ENCODE results near the gene DDIT3. TPM values are rescaled to one million over a fixed set of nuclear protein-coding genes. Genes with fewer than 3 reads are reported as not detected.
A peak's percentile ranks its signal among the peaks of the same experiment; 100 is the strongest.

Gene DDIT3
- polyA plus RNA-seq, 3 donors: 9.3 to 163 (median 9.4) TPM

DNA sequence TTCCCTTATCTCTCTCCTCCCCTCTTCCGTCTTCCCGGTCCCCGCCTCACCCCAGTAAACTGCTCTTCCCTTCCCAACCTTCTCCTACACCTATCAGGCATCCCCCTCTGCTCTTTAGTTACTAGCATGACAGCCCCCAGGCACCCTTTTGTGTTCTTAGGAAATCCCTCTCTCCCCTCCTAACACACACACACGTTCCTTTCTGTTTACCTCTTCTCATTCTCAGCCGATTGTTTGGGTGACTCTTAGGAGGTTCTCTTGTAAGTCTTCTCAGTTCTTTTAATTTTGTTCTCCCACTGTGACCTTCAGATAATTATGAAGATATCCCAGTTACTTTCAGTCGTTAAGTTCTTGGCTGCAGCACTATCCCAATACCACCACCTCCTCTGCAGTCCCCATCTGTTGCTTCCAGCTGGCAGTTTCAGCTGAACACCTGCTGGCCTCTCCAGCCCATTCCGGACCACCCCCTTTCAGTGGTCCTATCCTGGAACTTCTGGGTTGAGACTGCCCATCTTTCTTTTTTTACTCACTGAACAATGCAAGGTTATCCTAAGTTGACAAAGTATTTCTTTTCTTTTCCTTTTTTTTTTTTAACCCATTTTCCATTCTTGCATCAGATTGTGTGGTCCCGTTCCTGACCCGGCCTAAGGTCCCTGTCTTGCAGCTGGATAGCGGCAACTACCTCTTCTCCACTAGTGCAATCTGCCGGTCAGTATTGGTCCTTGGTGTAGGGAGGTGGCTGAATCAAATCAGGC, 31.7 kb downstream of the DDIT3 start:
- TF ChIP-seq, protein P1, sequence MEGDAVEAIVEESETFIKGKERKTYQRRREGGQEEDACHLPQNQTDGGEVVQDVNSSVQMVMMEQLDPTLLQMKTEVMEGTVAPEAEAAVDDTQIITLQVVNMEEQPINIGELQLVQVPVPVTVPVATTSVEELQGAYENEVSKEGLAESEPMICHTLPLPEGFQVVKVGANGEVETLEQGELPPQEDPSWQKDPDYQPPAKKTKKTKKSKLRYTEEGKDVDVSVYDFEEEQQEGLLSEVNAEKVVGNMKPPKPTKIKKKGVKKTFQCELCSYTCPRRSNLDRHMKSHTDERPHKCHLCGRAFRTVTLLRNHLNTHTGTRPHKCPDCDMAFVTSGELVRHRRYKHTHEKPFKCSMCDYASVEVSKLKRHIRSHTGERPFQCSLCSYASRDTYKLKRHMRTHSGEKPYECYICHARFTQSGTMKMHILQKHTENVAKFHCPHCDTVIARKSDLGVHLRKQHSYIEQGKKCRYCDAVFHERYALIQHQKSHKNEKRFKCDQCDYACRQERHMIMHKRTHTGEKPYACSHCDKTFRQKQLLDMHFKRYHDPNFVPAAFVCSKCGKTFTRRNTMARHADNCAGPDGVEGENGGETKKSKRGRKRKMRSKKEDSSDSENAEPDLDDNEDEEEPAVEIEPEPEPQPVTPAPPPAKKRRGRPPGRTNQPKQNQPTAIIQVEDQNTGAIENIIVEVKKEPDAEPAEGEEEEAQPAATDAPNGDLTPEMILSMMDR (IDR thresholded peaks at IDR 0.05): no peak
- H3K27ac Mint-ChIP-seq: peak overlapping the region; percentile 83 to 97 (median 92)
- peaks cover 37 to 47% of the 10 kb centered on the region in 2 donors for H3K36me3 Mint-ChIP-seq
- peaks cover 11% of the 10 kb centered on the region for H4K20me1 ChIP-seq (ENCODE audit: insufficient read depth, low read length)
- H3K79me2 ChIP-seq (ENCODE audit: insufficient read depth, low read length): peaks cover 16% of the 10 kb centered on the region
- H3K4me1 Mint-ChIP-seq: peaks cover 21% of the 10 kb centered on the region
- H3K4me2 ChIP-seq (replicated peaks; ENCODE audit: extremely low read depth, low read length, poor library complexity, severe bottlenecking): peak overlapping the region; percentile 96
- WGBS (ENCODE audit: insufficient coverage): 3% methylated on average over 5 of the region's 11 CpGs
- peak overlapping the region; percentile 86 to 93 for H3K4me3 Mint-ChIP-seq
- no peak for DNase-seq
- H3K9me3 ChIP-seq (replicated peaks in 1 of 2; ENCODE audit: control insufficient read depth in 1 of 2, insufficient read depth in 1 of 2, low read length in 2 of 2): no peaks in the 10 kb centered on the region
- H2AFZ ChIP-seq (ENCODE audit: insufficient read depth, low read depth, low read length, poor library complexity, severe bottlenecking): peak overlapping the region; percentile 85
- no peaks in the 10 kb centered on the region for H3K27me3 ChIP-seq (ENCODE audit: control insufficient read depth in 2 of 2, insufficient read depth in 2 of 2, low read length in 2 of 2)
- H3K36me3 ChIP-seq (replicated peaks in 1 of 2; ENCODE audit: control insufficient read depth in 1 of 2, insufficient read depth in 2 of 2, low read length in 2 of 2): peaks cover 35 to 40% of the 10 kb centered on the region in 2 donors
- peak overlapping the region; percentile 79 for H3K9ac ChIP-seq (ENCODE audit: insufficient read depth, low read length, poor library complexity, severe bottlenecking)
- H3K27me3 Mint-ChIP-seq (ENCODE audit: low read depth in 3 of 3): no peaks in the 10 kb centered on the region
- H3K27ac ChIP-seq (ENCODE audit: low read depth in 1 of 2, low read length in 2 of 2): peak overlapping the region; percentile 88 to 92
- H3K4me3 ChIP-seq (replicated peaks in 1 of 3; ENCODE audit: low read depth in 2 of 3, low read length in 3 of 3): peak overlapping the region; percentile 79 to 92 (median 91)
- no peaks in the 10 kb centered on the region for H3K9me3 Mint-ChIP-seq
- peaks cover 16 to 21% of the 10 kb centered on the region in 2 donors for H3K4me1 ChIP-seq (ENCODE audit: control insufficient read depth in 1 of 2, insufficient read depth in 2 of 2, low read length in 2 of 2)
- intact Hi-C loops (cut with micrococcal nuclease): loop anchor here in 1 of 2 donors (5.0 kb wide), 1 partner anchor 34 kb away; the partner anchor contains the start of genes DDIT3 and MBD6

DNA sequence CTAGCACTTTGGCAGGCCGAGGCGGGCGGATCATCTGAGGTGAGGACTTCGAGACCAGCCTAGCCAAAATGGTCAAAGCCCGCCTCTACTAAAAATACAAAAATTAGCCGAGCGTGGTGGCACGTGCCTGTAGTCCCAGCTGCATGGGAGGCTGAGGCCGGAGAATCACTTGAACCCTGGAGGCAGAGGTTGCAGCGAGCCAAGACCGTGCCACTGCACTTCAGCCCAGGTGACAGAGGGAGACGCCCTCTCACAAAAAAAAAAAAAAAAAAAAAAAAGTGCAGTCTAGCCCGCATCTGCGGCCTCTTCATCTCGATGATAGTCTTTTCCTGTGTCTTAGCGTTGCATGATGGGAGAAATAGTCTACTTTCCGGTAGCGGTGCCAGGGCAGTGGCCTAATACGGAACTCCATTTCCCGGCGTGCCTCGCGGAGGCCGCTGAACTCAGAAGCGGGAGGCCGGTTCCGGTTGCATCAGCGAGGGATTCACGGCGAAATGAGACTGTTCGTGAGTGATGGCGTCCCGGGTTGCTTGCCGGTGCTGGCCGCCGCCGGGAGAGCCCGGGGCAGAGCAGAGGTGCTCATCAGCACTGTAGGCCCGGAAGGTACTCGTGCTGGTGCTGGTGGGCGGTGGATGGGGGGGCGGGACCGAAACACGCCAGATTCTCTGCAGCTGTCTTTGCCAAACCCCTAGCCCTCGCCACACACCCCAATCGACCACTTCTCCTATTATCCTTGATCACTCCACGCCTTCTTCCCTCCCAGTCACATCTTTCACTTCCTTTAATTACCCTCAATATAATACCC, 32.5 kb downstream of the DDIT3 start, which contains the start of gene MARS1:
TSS of gene MARS1 (plus strand) at position 472 of the 805 bp plus-strand sequence. CDS start at position 495, 23 bp downstream.
- intact Hi-C loops (cut with micrococcal nuclease): loop anchor here in 1 of 2 donors (5.0 kb wide), 1 partner anchor 35 kb away; the partner anchor contains the start of genes DDIT3 and MBD6

More for the DNA sequence above, 32.5 kb downstream of the DDIT3 start, which contains the start of gene MARS1:
- Mint-ChIP-seq H3K4me3 (peak within 1 kb of the TSS; percentile 86 to 93), H3K9me3 (no peaks in the 10 kb centered on the region), H3K27ac (peak within 1 kb of the TSS; percentile 83 to 97 (median 92)), H3K4me1 (peaks cover 24% of the 10 kb centered on the region), H3K27me3 (ENCODE audit: low read depth in 3 of 3) (no peaks in the 10 kb centered on the region), H3K36me3 (peaks cover 38 to 49% of the 10 kb centered on the region in 2 donors)
- H4K20me1 ChIP-seq (ENCODE audit: insufficient read depth, low read length): peaks cover 9% of the 10 kb centered on the region
- H3K9ac ChIP-seq (ENCODE audit: insufficient read depth, low read length, poor library complexity, severe bottlenecking): peak within 1 kb of the TSS; percentile 79
- H3K9me3 ChIP-seq (replicated peaks in 1 of 2; ENCODE audit: control insufficient read depth in 1 of 2, insufficient read depth in 1 of 2, low read length in 2 of 2): no peaks in the 10 kb centered on the region
- peak within 1 kb of the TSS; percentile 88 to 92 for H3K27ac ChIP-seq (ENCODE audit: low read depth in 1 of 2, low read length in 2 of 2)
- DNase-seq: peak; percentile 91 to 94 (median 93)
- H3K79me2 ChIP-seq (ENCODE audit: insufficient read depth, low read length): peaks cover 16% of the 10 kb centered on the region
- H3K27me3 ChIP-seq (ENCODE audit: control insufficient read depth in 2 of 2, insufficient read depth in 2 of 2, low read length in 2 of 2): no peaks in the 10 kb centered on the region
- H3K4me1 ChIP-seq (ENCODE audit: control insufficient read depth in 1 of 2, insufficient read depth in 2 of 2, low read length in 2 of 2): peaks cover 16 to 21% of the 10 kb centered on the region in 2 donors
- WGBS (ENCODE audit: insufficient coverage): 20% methylated on average over 38 of the region's 47 CpGs
- TF ChIP-seq, protein P1 (IDR thresholded peaks at IDR 0.05): no peak
- H3K4me2 ChIP-seq (replicated peaks; ENCODE audit: extremely low read depth, low read length, poor library complexity, severe bottlenecking): peak within 1 kb of the TSS; percentile 96
- H2AFZ ChIP-seq (ENCODE audit: insufficient read depth, low read depth, low read length, poor library complexity, severe bottlenecking): peak within 1 kb of the TSS; percentile 85
- peaks cover 33 to 37% of the 10 kb centered on the region in 2 donors for H3K36me3 ChIP-seq (replicated peaks in 1 of 2; ENCODE audit: control insufficient read depth in 1 of 2, insufficient read depth in 2 of 2, low read length in 2 of 2)
- H3K4me3 ChIP-seq (replicated peaks in 1 of 3; ENCODE audit: low read depth in 2 of 3, low read length in 3 of 3): peak within 1 kb of the TSS; percentile 79 to 92 (median 91)
